ENCODE measurements around the gene TMPRSS6.

Gene TMPRSS6

DNA sequence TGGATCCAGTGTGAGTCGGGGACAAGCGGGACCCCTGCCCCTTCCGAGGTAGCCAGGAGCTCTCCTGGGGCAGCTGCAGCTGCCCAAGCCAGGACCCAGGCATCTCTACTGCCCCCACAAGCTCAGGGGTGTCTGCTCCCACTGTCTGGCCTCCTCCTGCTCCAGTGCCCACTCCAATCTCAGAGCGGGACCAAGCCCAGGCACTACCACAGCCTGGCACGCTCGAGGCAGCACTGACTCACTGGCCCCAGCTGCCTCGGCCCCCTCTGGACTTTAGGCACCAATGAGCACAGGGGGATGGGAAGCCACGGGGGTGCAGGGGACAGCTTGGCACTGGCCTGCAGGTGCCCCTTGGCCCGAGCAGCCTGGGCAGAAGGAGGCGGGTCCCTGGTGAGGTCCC is 32.0 kb upstream of the TMPRSS6 start:
- no peak overlapping the region for H3K27ac ChIP-seq (ENCODE audit: low read depth, low read length)
- H3K4me3 ChIP-seq (ENCODE audit: low read length), result no peak overlapping the region
- H3K36me3 ChIP-seq (ENCODE audit: control insufficient read depth, low read length), result no peaks in the 10 kb centered on the region
- no peaks in the 10 kb centered on the region for H3F3A ChIP-seq (ENCODE audit: control insufficient read depth, insufficient read depth)
- H3K4me2 ChIP-seq (ENCODE audit: low read length), result no peak overlapping the region
- H3K79me2 ChIP-seq (ENCODE audit: control insufficient read depth, low read length), result no peaks in the 10 kb centered on the region
- no peaks in the 10 kb centered on the region for H3K9me3 ChIP-seq (ENCODE audit: control insufficient read depth, insufficient read depth, low read length)
- TF ChIP-seq, protein P1, sequence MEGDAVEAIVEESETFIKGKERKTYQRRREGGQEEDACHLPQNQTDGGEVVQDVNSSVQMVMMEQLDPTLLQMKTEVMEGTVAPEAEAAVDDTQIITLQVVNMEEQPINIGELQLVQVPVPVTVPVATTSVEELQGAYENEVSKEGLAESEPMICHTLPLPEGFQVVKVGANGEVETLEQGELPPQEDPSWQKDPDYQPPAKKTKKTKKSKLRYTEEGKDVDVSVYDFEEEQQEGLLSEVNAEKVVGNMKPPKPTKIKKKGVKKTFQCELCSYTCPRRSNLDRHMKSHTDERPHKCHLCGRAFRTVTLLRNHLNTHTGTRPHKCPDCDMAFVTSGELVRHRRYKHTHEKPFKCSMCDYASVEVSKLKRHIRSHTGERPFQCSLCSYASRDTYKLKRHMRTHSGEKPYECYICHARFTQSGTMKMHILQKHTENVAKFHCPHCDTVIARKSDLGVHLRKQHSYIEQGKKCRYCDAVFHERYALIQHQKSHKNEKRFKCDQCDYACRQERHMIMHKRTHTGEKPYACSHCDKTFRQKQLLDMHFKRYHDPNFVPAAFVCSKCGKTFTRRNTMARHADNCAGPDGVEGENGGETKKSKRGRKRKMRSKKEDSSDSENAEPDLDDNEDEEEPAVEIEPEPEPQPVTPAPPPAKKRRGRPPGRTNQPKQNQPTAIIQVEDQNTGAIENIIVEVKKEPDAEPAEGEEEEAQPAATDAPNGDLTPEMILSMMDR (IDR thresholded peaks at IDR 0.05; ENCODE audit: low read depth, low read length, poor library complexity, severe bottlenecking), result no peak
- no peak for TF ChIP-seq EZH2phosphoT487 (IDR thresholded peaks at IDR 0.05; ENCODE audit: borderline replicate concordance, low read length)
- no peaks in the 10 kb centered on the region for H4K20me1 ChIP-seq (ENCODE audit: control insufficient read depth, insufficient read depth, low read depth, low read length)
- H3K4me1 ChIP-seq (ENCODE audit: control insufficient read depth, low read length), result no peaks in the 10 kb centered on the region
- H3K9me2 ChIP-seq (replicated peaks; ENCODE audit: control insufficient read depth, low read length), result no peaks in the 10 kb centered on the region
- H3K27me3 ChIP-seq (ENCODE audit: control insufficient read depth, low read length), result no peaks in the 10 kb centered on the region

DNA sequence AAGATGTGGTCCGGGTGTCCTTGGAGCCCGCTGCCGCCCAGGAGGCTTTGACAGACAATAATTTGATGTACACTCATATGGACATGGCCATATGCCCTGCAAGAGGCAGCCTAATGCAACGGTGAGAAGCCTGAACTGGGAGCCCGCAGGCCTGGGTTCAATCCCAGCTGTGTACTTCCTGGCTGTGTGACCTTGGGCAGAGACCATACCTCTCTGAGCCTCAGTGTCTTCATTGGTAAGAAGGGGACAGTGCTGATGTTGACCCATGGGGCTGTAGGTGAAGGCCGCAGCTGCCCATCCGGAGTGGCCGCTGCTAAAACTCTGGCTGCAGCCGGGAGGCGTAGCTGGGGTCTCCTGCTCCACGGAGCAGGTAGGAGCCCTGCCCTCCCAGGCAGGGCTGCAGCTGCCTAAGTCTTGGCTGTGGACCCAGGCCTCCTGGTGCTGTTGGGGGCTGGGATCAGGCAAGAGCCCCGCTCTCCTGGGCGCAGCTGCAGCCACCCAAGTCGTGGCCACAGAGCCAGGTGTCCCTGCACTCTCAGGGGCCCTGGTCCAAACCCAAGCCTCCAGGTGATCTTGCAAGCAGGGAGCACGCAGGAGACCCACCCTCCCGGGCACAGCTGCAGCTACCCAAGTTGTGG is 31.3 kb upstream of the TMPRSS6 start:
- no peaks in the 10 kb centered on the region for H3K36me3 ChIP-seq (ENCODE audit: control insufficient read depth, low read length)
- H3F3A ChIP-seq (ENCODE audit: control insufficient read depth, insufficient read depth), result no peaks in the 10 kb centered on the region

DNA sequence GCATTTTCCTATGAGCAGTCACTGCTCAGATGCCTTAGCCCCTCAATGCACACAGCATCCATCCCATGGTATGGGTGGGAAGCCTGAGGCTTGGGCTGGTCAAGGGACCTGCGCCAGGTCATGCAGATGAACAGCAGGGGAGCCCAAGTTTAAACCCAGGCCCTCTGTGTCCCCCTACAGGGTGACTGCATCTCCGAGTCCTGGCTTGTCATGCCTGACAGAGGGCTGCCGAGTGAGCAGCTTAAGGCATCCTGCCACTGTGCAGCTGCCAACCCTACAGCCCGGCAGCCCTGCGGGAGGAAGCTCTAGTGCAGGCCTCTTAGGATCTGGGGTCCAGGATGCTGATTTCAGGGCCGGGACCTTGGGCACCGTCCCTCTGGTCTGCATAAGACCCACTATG is 30.2 kb upstream of the TMPRSS6 start:
- no peak for TF ChIP-seq EZH2phosphoT487 (IDR thresholded peaks at IDR 0.05; ENCODE audit: borderline replicate concordance, low read length)
- TF ChIP-seq, protein P1 (IDR thresholded peaks at IDR 0.05; ENCODE audit: low read depth, low read length, poor library complexity, severe bottlenecking), result no peak
- Histone ChIP-seq H4K20me1 (ENCODE audit: control insufficient read depth, insufficient read depth, low read depth, low read length) (no peaks in the 10 kb centered on the region), H3K27me3 (ENCODE audit: control insufficient read depth, low read length) (no peaks in the 10 kb centered on the region), H3K27ac (ENCODE audit: low read depth, low read length) (no peak overlapping the region), H3K4me1 (ENCODE audit: control insufficient read depth, low read length) (no peaks in the 10 kb centered on the region), H3K79me2 (ENCODE audit: control insufficient read depth, low read length) (no peaks in the 10 kb centered on the region), H3K9me2 (replicated peaks; ENCODE audit: control insufficient read depth, low read length) (no peaks in the 10 kb centered on the region), H3K4me3 (ENCODE audit: low read length) (no peak overlapping the region), H3K36me3 (ENCODE audit: control insufficient read depth, low read length) (no peaks in the 10 kb centered on the region), H3K4me2 (ENCODE audit: low read length) (no peak overlapping the region), H3F3A (ENCODE audit: control insufficient read depth, insufficient read depth) (no peaks in the 10 kb centered on the region), H3K9me3 (ENCODE audit: control insufficient read depth, insufficient read depth, low read length) (no peaks in the 10 kb centered on the region)

More for the DNA sequence above, 31.3 kb upstream of the TMPRSS6 start:
- H3K4me3 ChIP-seq (ENCODE audit: low read length), result no peak overlapping the region
- H3K9me3 ChIP-seq (ENCODE audit: control insufficient read depth, insufficient read depth, low read length), result no peaks in the 10 kb centered on the region
- TF ChIP-seq, protein P1 (IDR thresholded peaks at IDR 0.05; ENCODE audit: low read depth, low read length, poor library complexity, severe bottlenecking), result no peak
- no peak for TF ChIP-seq EZH2phosphoT487 (IDR thresholded peaks at IDR 0.05; ENCODE audit: borderline replicate concordance, low read length)
- no peak overlapping the region for H3K4me2 ChIP-seq (ENCODE audit: low read length)
- no peaks in the 10 kb centered on the region for H3K9me2 ChIP-seq (replicated peaks; ENCODE audit: control insufficient read depth, low read length)
- H3K27me3 ChIP-seq (ENCODE audit: control insufficient read depth, low read length), result no peaks in the 10 kb centered on the region
- H3K27ac ChIP-seq (ENCODE audit: low read depth, low read length), result no peak overlapping the region
- H4K20me1 ChIP-seq (ENCODE audit: control insufficient read depth, insufficient read depth, low read depth, low read length), result no peaks in the 10 kb centered on the region
- H3K4me1 ChIP-seq (ENCODE audit: control insufficient read depth, low read length), result no peaks in the 10 kb centered on the region
- no peaks in the 10 kb centered on the region for H3K79me2 ChIP-seq (ENCODE audit: control insufficient read depth, low read length)

Data from DOHH2 (cell line).